HK-2 (cell line): ENCODE results near the gene LAMTOR5.
"Not testable (repeated sequence)": the region's sequence is repeated elsewhere in the genome, so short reads cannot be mapped to it uniquely, and the experiment has no call there.

Experiments
- DNase-seq: peaks from one replicate; pipeline ENCODE4 v3.0.0-alpha.2; 2018; ENCODE audit not compliant: unreplicated experiment

LAMTOR5 gene

GRCh38 chr1:110426854-110427253, 19.4 kb upstream of the LAMTOR5 start:
- no peak for DNase-seq

DNA sequence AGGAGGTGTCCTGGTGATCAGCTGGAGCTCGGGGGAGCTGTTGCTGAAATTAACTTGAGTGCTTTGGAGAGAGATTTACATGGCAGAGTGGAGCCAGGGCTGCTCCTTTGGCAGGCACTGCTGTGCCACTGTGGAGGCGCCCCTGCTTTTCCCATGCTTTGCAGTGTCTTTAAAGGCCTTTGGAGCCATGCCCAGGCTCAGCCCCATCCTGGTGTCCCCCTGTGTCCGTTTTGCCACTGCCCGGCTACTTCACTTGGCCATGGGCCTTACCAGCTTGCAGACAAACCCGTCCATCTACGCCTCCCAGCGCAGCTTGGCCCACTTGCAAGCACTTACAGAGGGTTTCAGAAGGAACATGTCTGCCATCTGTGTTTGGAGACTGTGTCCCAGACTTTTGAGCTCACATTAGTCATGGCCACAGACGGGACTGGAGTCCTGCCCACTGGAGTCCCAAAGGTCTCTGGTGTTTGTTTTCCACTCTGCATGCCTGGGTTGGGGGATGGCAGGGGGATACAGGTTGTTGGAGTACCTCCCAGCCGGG, 18.2 kb upstream of the LAMTOR5 start:
- no peak for DNase-seq

- DNase-seq: no peak
Observed at GRCh38 chr1:110424699-110425611, 17.5 kb upstream of the LAMTOR5 start.

DNA sequence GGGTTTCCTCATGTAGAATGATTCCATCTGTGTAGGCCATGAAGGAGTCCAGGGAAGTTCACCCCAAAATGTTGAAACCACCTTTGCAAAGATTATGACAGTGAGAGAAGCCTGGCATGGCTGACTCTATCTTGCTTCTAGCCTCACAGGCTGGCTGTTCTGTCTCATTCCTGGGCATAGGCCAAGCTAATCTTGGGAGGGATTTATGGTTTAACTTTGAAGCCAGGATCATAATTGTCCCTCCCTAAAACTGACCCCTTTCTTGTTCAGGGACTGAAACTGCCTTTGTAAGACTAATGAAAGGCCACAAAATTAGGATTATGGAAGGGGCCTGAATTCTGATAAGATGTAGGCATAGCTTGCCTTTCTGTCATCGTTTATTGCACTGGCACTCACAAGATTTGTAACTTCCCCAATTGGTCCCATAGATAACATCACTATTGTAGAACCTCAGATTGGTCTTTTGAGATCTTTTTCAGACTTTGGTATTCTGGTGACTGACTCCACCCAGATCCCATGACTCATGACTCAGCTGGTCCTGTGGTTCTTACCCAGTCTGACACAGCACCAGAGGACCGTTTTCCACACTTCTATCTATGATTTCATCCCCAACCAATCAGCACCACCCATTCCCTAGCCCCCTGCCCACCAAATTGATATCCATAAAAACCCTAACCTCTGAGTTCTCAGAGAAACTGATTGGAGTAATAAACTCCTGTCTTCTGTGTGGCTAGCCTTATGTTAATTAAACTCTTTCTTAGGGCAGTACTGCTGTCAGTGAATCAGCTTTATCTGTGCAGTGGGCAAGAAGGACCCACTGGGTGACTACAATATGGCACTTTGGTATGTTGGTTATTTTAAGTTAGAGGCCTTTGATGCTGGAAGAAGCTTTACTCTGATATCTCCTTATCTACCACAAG, 13.6 kb upstream of the LAMTOR5 start:
- no peak for DNase-seq

GRCh38 chr1:110420023-110420662, 12.6 kb upstream of the LAMTOR5 start:
- no peak for DNase-seq

- no peak for DNase-seq
Observed at GRCh38 chr1:110418729-110419128, 11.2 kb upstream of the LAMTOR5 start.

GRCh38 chr1:110413045-110413444, 5.6 kb upstream of the LAMTOR5 start:
- not testable (repeated sequence) for DNase-seq

GRCh38 chr1:110412576-110412975, 5.1 kb upstream of the LAMTOR5 start:
- peak; percentile 68 for DNase-seq

DNA sequence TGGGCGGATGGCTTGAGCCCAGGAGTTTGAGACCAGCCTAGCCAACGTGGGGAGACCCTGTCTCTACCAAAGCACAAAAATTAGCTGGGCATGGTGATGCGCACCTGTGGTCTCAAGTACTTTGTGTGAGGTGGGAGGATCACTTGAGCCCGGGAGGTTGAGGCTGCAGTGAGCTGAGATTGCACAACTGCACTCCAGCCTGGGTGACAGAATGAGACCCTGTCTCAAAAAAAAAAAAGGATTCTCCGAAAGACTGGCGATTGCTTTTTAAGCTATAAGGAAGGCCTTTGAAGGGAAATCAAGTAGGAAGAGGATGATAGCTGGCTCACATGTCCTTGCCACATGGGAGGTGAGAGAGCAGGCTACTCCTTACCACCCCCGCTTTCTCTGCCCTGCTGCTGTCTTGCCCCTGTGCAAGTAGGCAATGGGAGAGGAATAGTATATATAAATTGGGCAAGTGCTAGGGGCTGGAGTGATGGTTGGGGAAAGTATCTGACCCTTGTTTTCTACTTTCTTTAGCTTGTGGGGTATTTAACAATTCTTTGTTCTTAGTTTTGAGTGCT, 3.8 kb upstream of the LAMTOR5 start:
- no peak for DNase-seq

DNA sequence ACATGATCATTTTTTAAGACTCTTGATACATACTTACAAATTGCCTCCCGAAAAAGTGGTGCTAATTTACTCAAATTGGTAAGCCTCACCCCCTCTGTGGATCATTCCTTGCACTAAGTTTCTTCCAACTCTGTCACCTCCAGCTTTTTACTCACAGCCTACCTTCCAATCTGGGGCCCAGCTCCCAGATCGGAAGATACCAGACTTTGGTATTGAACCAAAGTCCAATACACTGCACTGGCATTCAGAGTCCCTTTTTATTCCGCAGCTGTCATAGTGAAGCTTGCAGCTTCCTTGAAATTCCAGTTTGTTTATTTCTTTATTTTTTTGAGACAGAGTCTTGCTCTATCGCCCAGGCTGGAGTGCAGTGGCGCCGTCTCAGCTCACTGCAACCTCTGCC, 1.8 kb upstream of the LAMTOR5 start:
- DNase-seq: no peak

DNA sequence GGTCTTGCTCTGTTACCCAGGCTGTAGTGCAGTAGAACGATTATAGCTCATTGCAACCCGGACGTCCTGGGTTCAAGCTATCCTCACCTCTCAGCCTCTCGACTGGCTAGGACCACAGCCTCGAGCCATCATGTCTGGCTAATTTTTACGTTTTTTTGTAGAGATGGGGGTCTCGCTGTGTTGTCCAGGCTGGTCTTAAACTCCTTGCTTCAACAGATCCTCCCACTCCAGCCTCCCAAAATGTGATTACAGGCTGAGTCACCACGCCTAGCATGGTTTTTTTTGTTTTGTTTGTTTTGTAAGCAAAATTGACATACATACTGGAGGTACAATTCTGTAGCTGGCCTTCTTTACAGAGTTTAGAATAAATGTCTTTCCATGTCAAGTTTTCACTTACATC, 994 bp upstream of the LAMTOR5 start:
- no peak for DNase-seq

GRCh38 chr1:110406407-110406806, 1.1 kb downstream of the LAMTOR5 start:
- not testable (repeated sequence) for DNase-seq

- DNase-seq: no peak
Observed at GRCh38 chr1:110404401-110404800, 3.1 kb downstream of the LAMTOR5 start.

DNA sequence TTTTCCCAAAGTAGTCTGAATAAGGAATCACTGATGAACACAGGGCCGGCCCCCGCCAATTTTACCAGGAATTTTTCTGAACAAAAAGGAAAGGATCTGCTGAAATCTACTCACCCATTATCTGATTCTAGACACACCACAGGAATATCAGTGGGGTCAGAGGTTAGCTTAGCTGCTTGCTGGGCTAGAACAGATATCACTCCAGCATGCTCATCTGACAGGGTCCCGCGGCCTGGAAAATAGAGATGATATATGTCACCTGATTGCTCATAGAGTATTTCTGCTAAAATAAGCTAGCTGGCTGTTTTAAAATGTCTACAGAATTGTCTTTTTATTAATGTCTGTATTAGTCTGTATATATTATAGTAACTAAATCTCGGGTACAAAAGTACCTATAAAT, 3.7 kb downstream of the LAMTOR5 start:
- DNase-seq: no peak

GRCh38 chr1:110396259-110396958, 11.1 kb downstream of the LAMTOR5 start:
- DNase-seq: not testable (repeated sequence)

DNA sequence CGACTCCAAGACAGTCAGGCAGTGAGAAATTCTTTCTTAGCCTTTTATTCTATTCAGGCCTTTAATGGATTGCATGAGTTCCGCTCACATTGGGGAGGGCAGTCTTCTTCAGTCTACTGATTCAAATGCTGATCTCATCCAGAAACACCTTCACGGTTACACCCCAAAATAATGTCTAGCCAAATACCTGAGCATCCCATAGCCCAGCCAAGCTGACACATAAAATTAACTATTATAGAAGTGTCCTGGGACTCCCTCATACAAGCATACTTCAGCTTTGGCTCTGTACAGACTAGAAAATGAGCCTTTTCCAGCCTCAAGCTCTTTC, 13.0 kb downstream of the LAMTOR5 start:
- DNase-seq: no peak

DNA sequence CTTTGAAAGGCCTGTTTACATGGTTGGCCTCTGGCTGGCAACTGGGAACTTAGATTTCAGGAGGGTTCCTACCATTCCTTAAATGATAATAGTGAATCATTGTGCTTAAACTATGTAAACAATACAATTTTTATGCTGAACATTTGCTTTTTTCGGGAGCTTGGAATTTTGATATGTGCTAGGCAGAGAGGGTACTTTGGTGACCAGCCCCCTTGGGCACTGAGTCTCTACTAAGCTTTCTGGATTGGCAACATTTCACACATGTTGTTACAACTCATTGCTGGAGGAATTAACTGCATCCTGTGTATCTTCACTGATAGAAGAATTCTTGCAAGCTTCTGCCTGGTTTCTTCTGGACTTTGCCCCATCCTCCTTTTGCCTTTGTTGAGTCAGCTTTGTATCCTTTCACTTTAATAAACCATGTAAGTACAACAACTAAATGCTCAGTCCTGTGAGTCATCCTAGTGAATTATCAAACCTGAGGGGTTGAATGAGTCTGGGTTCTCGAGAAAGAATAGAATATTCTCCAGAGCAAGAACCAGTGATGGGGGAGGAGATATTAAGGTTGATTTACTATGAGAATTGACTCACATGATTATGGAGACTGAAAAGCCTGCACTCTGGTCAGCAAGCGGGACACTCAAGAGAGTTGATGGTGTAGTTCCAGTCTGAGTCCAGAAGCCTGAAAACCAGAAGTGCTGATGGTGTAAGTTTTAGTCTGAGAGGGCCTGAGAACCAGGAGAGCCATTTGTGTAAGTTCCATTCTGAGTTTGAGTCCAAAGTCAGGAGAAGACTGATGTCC, 13.6 kb downstream of the LAMTOR5 start:
- peak; percentile 21 for DNase-seq

GRCh38 chr1:110393286-110393685, 14.2 kb downstream of the LAMTOR5 start:
- DNase-seq: no peak

DNA sequence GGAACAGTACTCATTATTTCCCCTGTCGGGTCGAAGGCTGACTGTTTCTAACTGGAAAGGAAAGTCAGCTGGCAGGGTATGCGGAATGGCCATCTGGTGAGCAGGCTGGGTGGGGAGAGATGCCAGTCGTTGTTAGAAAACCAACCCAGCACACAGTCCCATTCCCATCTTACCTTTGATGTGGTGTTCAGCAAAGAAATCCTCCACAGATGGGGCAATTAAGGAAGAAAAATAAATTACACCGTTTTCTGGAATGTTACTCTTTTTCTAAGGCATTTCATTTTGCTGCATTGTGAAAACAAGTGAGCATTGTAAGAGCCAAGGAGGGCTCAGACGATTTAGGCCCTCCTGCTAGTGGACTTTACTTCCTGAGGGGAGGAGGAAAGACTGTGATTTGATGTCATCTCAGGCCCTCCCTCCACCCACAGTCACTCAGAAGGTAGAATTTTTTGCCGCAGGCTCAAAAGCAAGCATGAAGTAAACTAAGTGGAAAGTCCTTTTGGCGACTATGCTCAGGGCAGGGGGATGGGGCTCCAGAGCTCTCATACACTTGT, 16.7 kb downstream of the LAMTOR5 start, which contains the start of gene SLC16A4:
TSS of gene SLC16A4 (minus strand) at position 335 of the 554 bp plus-strand sequence. CDS start 1,703 bp downstream, outside the sequence.
- DNase-seq: peak; percentile 30

DNA sequence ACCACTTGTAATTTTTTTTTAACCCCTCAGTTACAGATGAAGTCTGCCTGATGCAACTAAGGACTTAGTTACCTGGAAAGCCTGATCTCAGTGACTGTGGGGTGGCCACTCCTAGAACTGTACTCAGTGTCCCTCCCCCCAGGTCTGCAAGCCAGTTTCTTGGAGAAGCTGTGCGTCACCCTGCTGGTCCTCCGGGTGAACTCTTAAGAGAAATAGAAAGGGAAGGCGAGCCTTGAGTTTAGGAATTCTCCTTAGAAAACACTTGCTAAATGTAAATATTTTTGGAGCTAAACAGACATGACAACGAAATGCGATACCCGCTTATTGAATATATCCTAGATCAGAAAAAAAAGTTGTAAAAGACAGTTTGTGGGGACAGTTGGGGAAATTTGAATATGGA, 17.4 kb downstream of the LAMTOR5 start:
- DNase-seq: peak; percentile 31
